Measurements from ENCODE around the gene ZNF292.
"Not testable (repeated sequence)": the region's sequence is repeated elsewhere in the genome, so short reads cannot be mapped to it uniquely, and the experiment has no call there.

Gene ZNF292

GRCh38 chr6:87214831-87215230 is 59.5 kb downstream of the ZNF292 start:
- DNase-seq: no peak

- DNase-seq: no peak
Observed at GRCh38 chr6:87220997-87221396, 65.6 kb downstream of the ZNF292 start.

GRCh38 chr6:87222676-87223075 is 67.3 kb downstream of the ZNF292 start:
- no peak for DNase-seq

- DNase-seq: no peak
Observed at GRCh38 chr6:87224971-87225370, 69.6 kb downstream of the ZNF292 start.

- DNase-seq: no peak
Observed at GRCh38 chr6:87225511-87225910, 70.1 kb downstream of the ZNF292 start.

- no peak for DNase-seq
Observed at GRCh38 chr6:87225937-87226336, 70.6 kb downstream of the ZNF292 start.

GRCh38 chr6:87230801-87231200 is 75.4 kb downstream of the ZNF292 start:
- no peak for DNase-seq

GRCh38 chr6:87237804-87238203 is 82.4 kb downstream of the ZNF292 start:
- DNase-seq: no peak

- not testable (repeated sequence) for DNase-seq
Observed at GRCh38 chr6:87239098-87239635, 83.8 kb downstream of the ZNF292 start.

- DNase-seq: no peak
Observed at GRCh38 chr6:87241304-87241703, 85.9 kb downstream of the ZNF292 start.

- DNase-seq: no peak
Observed at GRCh38 chr6:87242311-87242710, 86.9 kb downstream of the ZNF292 start.

GRCh38 chr6:87243812-87244211 is 88.4 kb downstream of the ZNF292 start:
- DNase-seq: no peak

- DNase-seq: no peak
Observed at GRCh38 chr6:87244380-87244779, 89.0 kb downstream of the ZNF292 start.

GRCh38 chr6:87250019-87250418 is 94.7 kb downstream of the ZNF292 start:
- DNase-seq: no peak

GRCh38 chr6:87251225-87251624 is 95.9 kb downstream of the ZNF292 start:
- DNase-seq: no peak

- DNase-seq: no peak
Observed at GRCh38 chr6:87251725-87252124, 96.4 kb downstream of the ZNF292 start.

GRCh38 chr6:87257046-87257445 is 101.7 kb downstream of the ZNF292 start:
- no peak for DNase-seq

GRCh38 chr6:87257565-87257964 is 102.2 kb downstream of the ZNF292 start:
- no peak for DNase-seq

GRCh38 chr6:87257975-87258374 is 102.6 kb downstream of the ZNF292 start:
- DNase-seq: no peak

- DNase-seq: no peak
Observed at GRCh38 chr6:87259791-87260190, 104.4 kb downstream of the ZNF292 start.

GRCh38 chr6:87261534-87261933 is 106.2 kb downstream of the ZNF292 start:
- no peak for DNase-seq

- DNase-seq: no peak
Observed at GRCh38 chr6:87264481-87264880, 109.1 kb downstream of the ZNF292 start.

GRCh38 chr6:87274660-87275274 is 119.4 kb downstream of the ZNF292 start:
- no peak for DNase-seq

- DNase-seq: no peak
Observed at GRCh38 chr6:87276624-87277023, 121.3 kb downstream of the ZNF292 start.

- DNase-seq: no peak
Observed at GRCh38 chr6:87277123-87277522, 121.8 kb downstream of the ZNF292 start.
